22Rv1 (cell line): ENCODE results near the gene QRICH2.

Experiments
- CTCF ChIP-seq: fragments of 450-650 bp; IDR thresholded peaks from 2 replicates; pipeline ENCODE4 v1.5.1; 2017; ENCODE audit warnings: mild to moderate bottlenecking
- ZFX ChIP-seq: fragments of 450-650 bp; IDR thresholded peaks from 2 replicates; pipeline ENCODE4 v1.6.1; 2017; ENCODE audit warnings: antibody characterized with exemption, borderline replicate concordance

GRCh38 chr17:76331083-76331482 lies 23.0 kb upstream of the QRICH2 start:
- TF ChIP-seq CTCF, result no peak
- TF ChIP-seq ZFX, result no peak
